ENCODE measurements around the gene TMEM114.

- no peak for TF ChIP-seq GATA3 (IDR thresholded peaks at IDR 0.05; ENCODE audit: low read depth, low read length)
- no peak for TF ChIP-seq GATA2 (IDR thresholded peaks at IDR 0.05; ENCODE audit: low read depth, low read length)
Measured at GRCh38 chr16:8567355-8568230, 22.7 kb downstream of the TMEM114 start.

Data from SH-SY5Y (cell line).